ENCODE results near the gene CDCA8. TPM values are rescaled to one million over a fixed set of nuclear protein-coding genes. Genes with fewer than 3 reads are reported as not detected.

The CDCA8 gene
- polyA plus RNA-seq, 2 of the 4 experiments (the other 2 are of a cell fraction): 26.8 to 32.1 TPM

GRCh38 chr1:37672136-37672870 is 20.0 kb upstream of the CDCA8 start:
- no peak for TF ChIP-seq POLR2A (IDR thresholded peaks at IDR 0.05; ENCODE audit: low read length)
- no peak for TF ChIP-seq HOXA7 (CRISPR knock-in tag; IDR thresholded peaks at IDR 0.05)
- no peak for TF ChIP-seq MAFK (IDR thresholded peaks at IDR 0.05; ENCODE audit: partially characterized antibody)
- no peak for TF ChIP-seq KDM1A (IDR thresholded peaks at IDR 0.05; ENCODE audit: low read depth)
- TF ChIP-seq, protein P1, sequence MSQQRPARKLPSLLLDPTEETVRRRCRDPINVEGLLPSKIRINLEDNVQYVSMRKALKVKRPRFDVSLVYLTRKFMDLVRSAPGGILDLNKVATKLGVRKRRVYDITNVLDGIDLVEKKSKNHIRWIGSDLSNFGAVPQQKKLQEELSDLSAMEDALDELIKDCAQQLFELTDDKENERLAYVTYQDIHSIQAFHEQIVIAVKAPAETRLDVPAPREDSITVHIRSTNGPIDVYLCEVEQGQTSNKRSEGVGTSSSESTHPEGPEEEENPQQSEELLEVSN (IDR thresholded peaks at IDR 0.05; ENCODE audit: borderline replicate concordance, low read depth): no peak
- TF ChIP-seq TFCP2L1 (CRISPR knock-in tag; IDR thresholded peaks at IDR 0.05): no peak
- no peak for TF ChIP-seq HMGXB4 (CRISPR knock-in tag; IDR thresholded peaks at IDR 0.05; ENCODE audit: borderline replicate concordance)
- no peak for TF ChIP-seq JUNB (IDR thresholded peaks at IDR 0.05)
- no peak for TF ChIP-seq HOXB13 (CRISPR knock-in tag; IDR thresholded peaks at IDR 0.05; ENCODE audit: low read depth)
- no peak for TF ChIP-seq NR3C1 (IDR thresholded peaks at IDR 0.05)
- no peak for TF ChIP-seq ZC3H11A (IDR thresholded peaks at IDR 0.05)
- no peak for TF ChIP-seq ESRRA (IDR thresholded peaks at IDR 0.05; ENCODE audit: borderline replicate concordance, low read length)
- TF ChIP-seq REST (IDR thresholded peaks at IDR 0.05): no peak
- no peak for TF ChIP-seq EHMT2 (IDR thresholded peaks at IDR 0.05; ENCODE audit: low read depth)
- TF ChIP-seq ZFP36 (IDR thresholded peaks at IDR 0.05; ENCODE audit: borderline replicate concordance, partially characterized antibody): no peak

GRCh38 chr1:37673920-37674319 is 18.4 kb upstream of the CDCA8 start:
- FAIRE-seq (no peak), DNase-seq (ENCODE audit: low read depth in 1 of 2, low spot score in 1 of 2) (no peak), ATAC-seq (no peak)
- WGBS (ENCODE audit: missing lambda C conversion rate): 74% methylated on average over 8 of the region's 10 CpGs
- no peaks in the 10 kb centered on the region for H3K9me3 ChIP-seq
- ChIA-PET CTCF (interaction anchor here (1.5 to 3.0 kb wide), 4 partner anchors 8 to 219 kb away, joined by 3 to 9 read pairs (median 6); no protein-coding TSS in a partner anchor), POLR2A (no interaction called here)
- H3K4me2 ChIP-seq: no peak overlapping the region
- H3K4me1 ChIP-seq: no peaks in the 10 kb centered on the region
- no peak overlapping the region for H3K27ac ChIP-seq
- H3K4me3 ChIP-seq: no peak overlapping the region
- TF ChIP-seq, protein P2, sequence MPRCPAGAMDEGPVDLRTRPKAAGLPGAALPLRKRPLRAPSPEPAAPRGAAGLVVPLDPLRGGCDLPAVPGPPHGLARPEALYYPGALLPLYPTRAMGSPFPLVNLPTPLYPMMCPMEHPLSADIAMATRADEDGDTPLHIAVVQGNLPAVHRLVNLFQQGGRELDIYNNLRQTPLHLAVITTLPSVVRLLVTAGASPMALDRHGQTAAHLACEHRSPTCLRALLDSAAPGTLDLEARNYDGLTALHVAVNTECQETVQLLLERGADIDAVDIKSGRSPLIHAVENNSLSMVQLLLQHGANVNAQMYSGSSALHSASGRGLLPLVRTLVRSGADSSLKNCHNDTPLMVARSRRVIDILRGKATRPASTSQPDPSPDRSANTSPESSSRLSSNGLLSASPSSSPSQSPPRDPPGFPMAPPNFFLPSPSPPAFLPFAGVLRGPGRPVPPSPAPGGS (IDR thresholded peaks at IDR 0.05): no peak
- TF ChIP-seq MYC (IDR thresholded peaks at IDR 0.05; ENCODE audit: borderline replicate concordance, low read length): no peak
- TF ChIP-seq MAZ (IDR thresholded peaks at IDR 0.05; ENCODE audit: borderline replicate concordance, low read depth, low read length): no peak
- no peak for TF ChIP-seq CBX2 (IDR thresholded peaks at IDR 0.05; ENCODE audit: borderline replicate concordance, low read depth)
- TF ChIP-seq BHLHE40 (IDR thresholded peaks at IDR 0.05; ENCODE audit: low read depth, low read length): no peak
- no peak for TF ChIP-seq POLR2A (IDR thresholded peaks at IDR 0.05; ENCODE audit: low read length)
- TF ChIP-seq PBX3 (IDR thresholded peaks at IDR 0.05): no peak
- TF ChIP-seq RARB (CRISPR knock-in tag; IDR thresholded peaks at IDR 0.05): no peak
- no peak for TF ChIP-seq PHF8 (IDR thresholded peaks at IDR 0.05; ENCODE audit: borderline replicate concordance, low read depth)
- TF ChIP-seq CEBPB (IDR thresholded peaks at IDR 0.05): no peak
- TF ChIP-seq RCOR1 (IDR thresholded peaks at IDR 0.05; ENCODE audit: low read depth, low read length): no peak
- no peak for TF ChIP-seq NFE2L2 (conservative IDR thresholded peaks at IDR 0.05; ENCODE audit: low read length)
- TF ChIP-seq CHD2 (IDR thresholded peaks at IDR 0.05; ENCODE audit: low read length, partially characterized antibody): no peak
- TF ChIP-seq SREBF2 (IDR thresholded peaks at IDR 0.05): no peak
- TF ChIP-seq HOXB13 (CRISPR knock-in tag; IDR thresholded peaks at IDR 0.05; ENCODE audit: low read depth): no peak
- TF ChIP-seq EP300 (IDR thresholded peaks at IDR 0.05): no peak
- TF ChIP-seq TFCP2L1 (CRISPR knock-in tag; IDR thresholded peaks at IDR 0.05): no peak

More at GRCh38 chr1:37672136-37672870, 20.0 kb upstream of the CDCA8 start:
- ATAC-seq (no peak), DNase-seq (ENCODE audit: low read depth in 1 of 2, low spot score in 1 of 2) (no peak), FAIRE-seq (no peak)
- no peaks in the 10 kb centered on the region for H3K9me3 ChIP-seq
- H3K4me2 ChIP-seq: no peak overlapping the region
- H3K4me1 ChIP-seq: no peaks in the 10 kb centered on the region
- ChIA-PET POLR2A (no interaction called here), CTCF (interaction anchor here (1.0 to 3.0 kb wide), 4 partner anchors 10 to 217 kb away, joined by 3 to 9 read pairs (median 6); no protein-coding TSS in a partner anchor)
- no peak overlapping the region for H3K4me3 ChIP-seq
- 56% methylated on average over 8 of the region's 9 CpGs for WGBS (ENCODE audit: missing lambda C conversion rate)
- no peak overlapping the region for H3K27ac ChIP-seq
